Measurements from ENCODE around the gene HOXB5. TPM values are rescaled to one million over a fixed set of nuclear protein-coding genes. Genes with fewer than 3 reads are reported as not detected.
A peak's percentile ranks its signal among the peaks of the same experiment; 100 is the strongest.

The HOXB5 gene
- total RNA-seq, 4 donors from 2014 or later: 0.15 to 0.55 TPM; not detected in 2

GRCh38 chr17:48555258-48556228 lies 38.0 kb downstream of the HOXB5 start:
- TF ChIP-seq CTCF (IDR thresholded peaks at IDR 0.05) (no peak), POLR2A (IDR thresholded peaks at IDR 0.05) (no peak)
- no peak for DNase-seq (ENCODE audit: low spot score in 2 of 2)
- 15 to 17% methylated on average over 34 to 36 of the region's 36 CpGs for WGBS, 2 donors
- peak overlapping the region; percentile 0 for H3K4me3 ChIP-seq (ENCODE audit: low read depth, poor library complexity, severe bottlenecking)
- intact Hi-C loops (cut with DNase I; ENCODE audit: low total_unique reads): no loop called here

GRCh38 chr17:48554412-48555257 lies 38.9 kb downstream of the HOXB5 start:
- DNase-seq (ENCODE audit: low spot score in 2 of 2): no peak
- intact Hi-C loops (cut with DNase I; ENCODE audit: low total_unique reads): no loop called here
- 38 to 63% methylated on average over 44 of the region's 44 CpGs for WGBS, 2 donors
- TF ChIP-seq POLR2A (IDR thresholded peaks at IDR 0.05) (no peak), CTCF (IDR thresholded peaks at IDR 0.05) (no peak)
- peak overlapping the region; percentile 0 for H3K4me3 ChIP-seq (ENCODE audit: low read depth, poor library complexity, severe bottlenecking)

GRCh38 chr17:48553826-48554225 lies 39.8 kb downstream of the HOXB5 start:
- WGBS, 2 donors: 50 to 81% methylated on average over 1 of the region's 1 CpG
- intact Hi-C loops (cut with DNase I; ENCODE audit: low total_unique reads): no loop called here
- no peak overlapping the region for H3K4me3 ChIP-seq (ENCODE audit: low read depth, poor library complexity, severe bottlenecking)
- TF ChIP-seq CTCF (IDR thresholded peaks at IDR 0.05): no peak
- no peak for TF ChIP-seq POLR2A (IDR thresholded peaks at IDR 0.05)
- no peak for DNase-seq (ENCODE audit: low spot score in 2 of 2)

- WGBS, 2 donors: 61 to 65% methylated on average over 5 of the region's 5 CpGs
- intact Hi-C loops (cut with DNase I; ENCODE audit: low total_unique reads): no loop called here
- no peak for TF ChIP-seq POLR2A (IDR thresholded peaks at IDR 0.05)
- no peak for TF ChIP-seq CTCF (IDR thresholded peaks at IDR 0.05)
- no peak overlapping the region for H3K4me3 ChIP-seq (ENCODE audit: low read depth, poor library complexity, severe bottlenecking)
- no peak for DNase-seq (ENCODE audit: low spot score in 2 of 2)
Measured at GRCh38 chr17:48553190-48553547, 40.4 kb downstream of the HOXB5 start.

GRCh38 chr17:48552466-48553189 lies 41.0 kb downstream of the HOXB5 start:
- 46 to 48% methylated on average over 11 of the region's 11 CpGs for WGBS, 2 donors
- TF ChIP-seq CTCF (IDR thresholded peaks at IDR 0.05): no peak
- intact Hi-C loops (cut with DNase I; ENCODE audit: low total_unique reads): no loop called here
- DNase-seq (ENCODE audit: low spot score in 2 of 2): no peak
- no peak overlapping the region for H3K4me3 ChIP-seq (ENCODE audit: low read depth, poor library complexity, severe bottlenecking)
